NCI-H69 (cell line): ENCODE results near the gene KRT82.
"Not testable (repeated sequence)": the region's sequence is repeated elsewhere in the genome, so short reads cannot be mapped to it uniquely, and the experiment has no call there.

ENCODE experiments used
- DNase-seq: peaks from one replicate; lab custom pipeline; 2025; lab: John Stamatoyannopoulos, UW

KRT82 gene

GRCh38 chr12:52410589-52411248 is 4.6 kb upstream of the KRT82 start:
- DNase-seq, result not testable (repeated sequence)

- no peak for DNase-seq
These were observed 1.8 kb upstream of the KRT82 start for GRCh38 chr12:52407918-52408317.

DNA sequence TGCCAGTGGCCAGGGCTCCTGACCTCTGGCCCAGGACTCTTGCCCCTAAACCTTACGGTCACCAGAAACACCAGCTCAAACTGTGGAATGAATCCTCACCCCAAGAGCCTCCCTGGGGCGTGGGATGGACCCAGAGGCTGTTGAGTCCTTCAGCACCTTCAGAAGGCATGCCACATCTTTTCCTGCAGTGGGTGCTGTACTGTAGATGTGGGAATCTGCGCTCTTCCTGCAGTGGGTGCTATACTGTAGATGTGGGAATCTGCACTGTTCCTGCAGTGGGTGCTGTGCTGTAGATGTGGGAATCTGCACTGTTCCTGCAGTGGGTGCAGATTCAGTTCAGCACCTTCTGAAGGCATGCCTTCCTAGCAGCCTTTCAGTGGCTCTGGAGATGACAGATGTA is 1.2 kb downstream of the KRT82 start:
- no peak for DNase-seq

DNA sequence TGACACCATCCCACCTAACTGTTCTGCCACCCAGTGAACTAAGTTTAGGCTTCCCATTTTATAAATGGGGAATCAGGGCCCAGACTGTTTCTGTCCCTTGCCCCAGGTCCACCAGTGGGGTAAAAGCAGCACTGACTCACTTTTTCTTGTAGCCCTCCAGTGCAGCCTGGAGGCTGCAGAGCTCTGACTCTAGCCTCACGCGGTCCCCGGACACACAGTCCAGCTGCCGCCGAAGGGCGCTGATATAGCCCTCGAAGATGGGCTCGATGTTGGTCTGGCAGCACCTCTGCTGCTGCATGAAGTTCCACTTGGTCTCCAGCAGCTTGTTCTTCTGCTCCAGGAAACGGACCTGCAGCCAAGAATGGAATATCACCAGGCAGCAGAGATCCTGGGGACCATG is 2.6 kb downstream of the KRT82 start:
- DNase-seq, result no peak

GRCh38 chr12:52402873-52403540 is 3.1 kb downstream of the KRT82 start:
- DNase-seq, result peak; percentile 21

DNA sequence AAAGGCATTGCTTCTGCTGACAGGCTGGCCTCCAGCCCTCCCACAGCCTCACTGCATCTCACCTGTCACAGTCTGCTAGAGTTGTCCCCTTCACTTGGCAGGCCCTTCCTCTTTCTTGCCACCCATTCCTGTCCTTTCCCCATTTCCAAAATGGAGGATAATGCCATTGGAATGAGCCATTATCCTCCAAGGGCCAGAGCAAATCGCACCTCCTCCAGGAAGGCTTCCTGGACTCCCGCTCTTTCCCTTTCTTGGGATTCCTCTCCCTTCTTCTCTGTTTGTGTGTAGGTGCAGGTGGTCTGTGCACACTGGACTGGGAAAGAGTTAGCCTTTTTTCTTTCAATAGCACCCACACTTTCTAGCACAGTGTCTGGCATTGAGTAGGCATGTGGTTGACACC is 3.8 kb downstream of the KRT82 start:
- DNase-seq, result no peak

DNA sequence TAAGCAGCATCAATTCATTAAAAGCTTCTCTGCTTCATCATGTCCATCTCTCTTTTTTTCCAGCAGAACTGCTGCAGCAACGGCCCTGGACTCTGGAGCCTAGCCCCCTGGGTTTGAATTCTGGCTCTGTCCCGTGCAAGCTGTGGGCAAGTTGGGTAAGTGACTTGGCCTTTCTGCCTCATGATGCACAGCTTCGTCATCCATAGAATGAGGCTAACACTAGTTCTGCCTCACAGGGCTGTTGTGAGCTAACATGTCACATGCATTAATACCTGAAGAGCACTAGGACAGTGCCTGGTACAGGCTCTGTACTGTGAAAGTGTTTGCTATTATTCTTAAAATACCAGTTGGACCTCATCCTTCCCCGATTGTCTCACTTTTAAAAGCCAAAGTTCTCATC is 4.2 kb downstream of the KRT82 start:
- no peak for DNase-seq

DNA sequence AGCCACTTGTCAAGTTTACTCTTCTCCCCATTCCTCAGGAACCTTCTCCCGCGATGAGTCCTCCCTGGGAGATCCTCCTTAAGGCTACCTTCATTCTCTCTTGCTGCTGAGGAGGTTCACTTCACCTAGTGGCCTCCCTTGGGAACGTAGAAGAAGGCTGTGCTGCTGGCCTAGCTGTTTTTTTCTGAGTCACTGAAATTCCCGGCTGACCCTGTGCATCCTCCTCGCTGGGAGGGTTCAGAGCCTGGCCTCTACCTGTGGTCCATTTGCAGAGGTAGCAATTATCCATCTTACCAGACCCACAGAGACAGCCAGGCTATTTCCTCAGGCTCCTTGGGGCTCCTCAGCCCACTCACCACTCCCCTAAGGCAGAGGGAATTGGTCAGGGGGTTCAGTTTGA is 4.6 kb downstream of the KRT82 start:
- DNase-seq, result no peak

DNA sequence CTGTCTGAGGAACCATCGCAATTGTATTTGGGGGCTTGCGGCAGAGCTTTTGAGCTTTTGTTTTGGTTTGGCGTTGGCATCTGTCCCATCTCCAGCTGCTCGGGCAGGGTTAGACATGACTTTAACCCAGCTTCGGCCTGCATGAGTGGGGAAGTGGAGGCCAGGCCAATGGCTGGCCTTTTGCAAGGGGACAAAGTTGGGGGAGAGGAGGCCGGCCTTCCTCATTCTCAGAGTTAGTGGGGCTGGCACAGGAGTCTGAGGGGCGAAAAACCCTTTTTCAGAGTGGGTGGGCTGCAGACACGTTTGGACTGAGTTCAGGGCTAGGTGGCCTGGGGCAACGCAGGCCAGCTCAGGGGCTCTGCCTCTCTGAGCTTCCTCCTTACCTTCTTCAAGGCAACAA is 5.2 kb downstream of the KRT82 start:
- DNase-seq, result no peak

DNA sequence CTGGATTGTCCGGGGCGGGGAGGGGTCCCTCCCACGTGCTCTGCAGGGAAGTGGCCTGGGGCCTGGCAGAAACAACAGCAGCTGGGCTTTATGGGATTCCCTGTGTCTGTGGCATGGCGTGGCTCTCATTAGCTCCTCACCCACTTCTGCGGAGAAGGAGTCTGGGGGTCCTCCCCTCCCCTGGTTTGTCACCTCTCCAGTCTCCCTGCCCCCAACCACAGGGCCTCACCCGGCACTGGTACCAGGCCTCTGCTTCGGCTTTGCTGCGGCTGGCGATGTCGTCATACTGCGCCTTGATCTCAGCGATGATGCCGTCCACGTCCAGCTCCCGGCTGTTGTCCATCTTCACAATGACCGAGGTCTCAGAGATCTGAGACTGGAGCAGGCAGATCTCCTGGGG is 6.4 kb downstream of the KRT82 start:
- DNase-seq, result no peak

- DNase-seq, result no peak
These were observed 8.0 kb downstream of the KRT82 start for GRCh38 chr12:52398176-52398575.

GRCh38 chr12:52396656-52397055 is 9.5 kb downstream of the KRT82 start:
- DNase-seq, result no peak

- DNase-seq, result peak; percentile 72
These were observed 10.2 kb downstream of the KRT82 start for GRCh38 chr12:52395761-52396434.

- DNase-seq, result no peak
These were observed 11.2 kb downstream of the KRT82 start for GRCh38 chr12:52394836-52395405.

GRCh38 chr12:52392465-52393007 is 13.6 kb downstream of the KRT82 start:
- DNase-seq, result no peak

- peak; percentile 94 for DNase-seq
These were observed 14.5 kb downstream of the KRT82 start for GRCh38 chr12:52391618-52392002.

DNA sequence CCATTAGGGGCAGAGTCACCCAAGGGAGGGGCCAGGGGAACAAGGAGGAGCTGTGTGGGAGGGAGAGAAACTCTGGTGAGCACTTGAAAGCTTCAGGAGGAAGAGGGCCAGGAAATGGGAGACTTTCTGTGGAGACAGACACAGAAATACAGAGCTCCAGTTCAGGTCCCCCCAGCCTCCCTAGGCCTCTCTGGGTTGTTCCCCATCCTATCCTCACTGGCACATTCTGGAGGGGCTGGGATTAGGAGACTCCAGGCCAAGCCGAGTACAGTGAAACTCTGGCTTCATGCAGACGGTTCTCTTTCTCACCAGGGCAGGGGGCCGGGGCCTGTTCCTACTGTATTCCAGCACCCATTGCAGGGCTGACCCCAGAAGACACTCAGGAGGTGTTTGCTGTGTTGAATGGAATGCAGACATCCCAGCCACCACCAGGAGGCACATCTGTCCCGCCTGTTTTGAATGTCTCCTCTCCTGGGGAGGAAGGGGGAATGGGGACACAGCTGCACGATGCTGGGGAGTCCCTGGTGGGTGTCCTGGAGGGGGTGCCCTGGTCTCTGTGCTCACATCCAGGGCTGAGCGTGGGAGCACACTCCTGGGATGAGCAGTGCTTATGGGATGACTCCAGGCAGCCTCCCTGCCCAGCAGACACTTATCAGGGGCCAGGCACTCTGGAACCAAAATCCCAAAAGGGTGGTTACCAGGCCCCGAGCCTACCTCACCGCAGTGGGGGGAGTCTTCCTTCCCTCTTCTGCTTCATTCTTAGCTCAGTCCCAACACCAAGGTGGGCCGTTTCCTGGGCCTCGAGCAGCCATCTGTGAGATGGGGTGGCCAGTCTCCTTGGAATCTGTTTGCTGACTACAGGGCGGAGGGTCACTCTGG is 15.2 kb downstream of the KRT82 start:
- DNase-seq, result peak; percentile 31

- DNase-seq, result no peak
These were observed 16.6 kb downstream of the KRT82 start for GRCh38 chr12:52389313-52390207.

- DNase-seq, result no peak
These were observed 18.3 kb downstream of the KRT82 start for GRCh38 chr12:52387859-52388258.

- no peak for DNase-seq
These were observed 20.9 kb downstream of the KRT82 start, which contains the start of gene KRT84 for GRCh38 chr12:52385226-52385702. TSS of gene KRT84 (minus strand) at chr12:52385652. CDS start at chr12:52385585, 67 bp downstream.
